ENCODE measurements around the gene TTC5. TPM values are rescaled to one million over a fixed set of nuclear protein-coding genes. Genes with fewer than 3 reads are reported as not detected.

The TTC5 gene
- total and polyA plus RNA-seq, 2 donors (not counting 1 experiment from before 2014, with no cell fraction given): 22.0 to 22.4 TPM

DNA sequence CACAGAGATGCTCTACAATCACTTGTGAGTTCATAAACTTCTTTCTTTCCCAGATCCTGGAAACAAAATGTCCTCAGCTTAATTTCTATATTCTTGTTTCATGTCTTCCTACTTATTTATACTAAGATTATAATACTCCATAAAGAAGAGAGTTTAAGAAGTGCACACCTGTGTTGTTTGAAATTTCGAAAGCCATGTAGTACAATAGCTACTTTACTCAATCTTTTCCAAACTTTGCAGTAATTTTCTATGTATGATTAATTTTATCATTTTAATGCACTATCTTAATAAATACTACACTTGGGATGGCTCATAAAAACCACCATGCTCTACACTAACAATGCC lies 300 bp upstream of the TTC5 start:
- H3K27ac ChIP-seq (ENCODE audit: insufficient read depth, low read length): no peak overlapping the region
- no peak overlapping the region for H2AFZ ChIP-seq (ENCODE audit: low read length)

DNA sequence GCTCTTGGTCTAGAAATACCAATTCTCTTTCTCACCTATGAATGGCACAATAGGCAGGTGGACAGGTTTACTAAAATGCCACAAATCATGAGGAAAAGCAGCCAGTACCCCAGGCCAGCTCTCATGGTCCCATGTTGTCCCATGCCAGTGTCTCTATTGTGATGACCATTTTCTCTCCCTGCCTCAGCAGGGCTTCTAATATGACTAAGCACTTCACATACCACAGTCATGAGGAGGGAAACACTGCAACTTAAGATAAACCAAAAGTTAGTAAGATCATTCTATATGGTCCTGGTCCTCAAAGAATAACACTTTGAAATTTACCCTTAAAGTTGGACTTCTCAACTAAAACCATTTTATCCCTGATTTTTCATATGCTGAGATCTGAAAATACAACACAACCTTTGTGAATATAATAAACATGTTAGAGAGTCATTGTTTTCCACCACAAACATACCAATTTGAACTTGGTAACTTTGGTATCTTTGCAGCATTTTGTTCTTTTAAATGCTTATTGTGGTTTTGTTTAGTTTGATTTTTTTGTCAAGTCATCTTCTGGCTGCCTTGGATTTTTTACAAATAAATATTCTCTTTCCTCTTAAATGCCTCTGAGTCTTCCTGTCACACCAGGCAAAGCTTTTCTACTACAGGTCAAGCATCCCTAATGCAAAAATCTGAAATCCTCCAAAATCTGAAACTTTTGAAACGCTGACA lies 3.6 kb downstream of the TTC5 start:
- DNase-seq (ENCODE audit: low read depth in 2 of 2): peak in 1 of 2 donors; percentile 63
- no peak overlapping the region for H3K4me3 ChIP-seq (replicated peaks in 1 of 4; ENCODE audit: control extremely low read depth in 1 of 4, insufficient read depth in 1 of 4, low read depth in 3 of 4, low read length in 4 of 4)
- no peak for TF ChIP-seq EZH2 (IDR thresholded peaks at IDR 0.05; ENCODE audit: low read length, missing control alignments)
- TF ChIP-seq, protein P1, sequence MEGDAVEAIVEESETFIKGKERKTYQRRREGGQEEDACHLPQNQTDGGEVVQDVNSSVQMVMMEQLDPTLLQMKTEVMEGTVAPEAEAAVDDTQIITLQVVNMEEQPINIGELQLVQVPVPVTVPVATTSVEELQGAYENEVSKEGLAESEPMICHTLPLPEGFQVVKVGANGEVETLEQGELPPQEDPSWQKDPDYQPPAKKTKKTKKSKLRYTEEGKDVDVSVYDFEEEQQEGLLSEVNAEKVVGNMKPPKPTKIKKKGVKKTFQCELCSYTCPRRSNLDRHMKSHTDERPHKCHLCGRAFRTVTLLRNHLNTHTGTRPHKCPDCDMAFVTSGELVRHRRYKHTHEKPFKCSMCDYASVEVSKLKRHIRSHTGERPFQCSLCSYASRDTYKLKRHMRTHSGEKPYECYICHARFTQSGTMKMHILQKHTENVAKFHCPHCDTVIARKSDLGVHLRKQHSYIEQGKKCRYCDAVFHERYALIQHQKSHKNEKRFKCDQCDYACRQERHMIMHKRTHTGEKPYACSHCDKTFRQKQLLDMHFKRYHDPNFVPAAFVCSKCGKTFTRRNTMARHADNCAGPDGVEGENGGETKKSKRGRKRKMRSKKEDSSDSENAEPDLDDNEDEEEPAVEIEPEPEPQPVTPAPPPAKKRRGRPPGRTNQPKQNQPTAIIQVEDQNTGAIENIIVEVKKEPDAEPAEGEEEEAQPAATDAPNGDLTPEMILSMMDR (conservative IDR thresholded peaks at IDR 0.05 in 1 of 2, IDR thresholded peaks at IDR 0.05 in 1 of 2; ENCODE audit: low read depth in 1 of 2, low read length in 2 of 2): no peak
- no peaks in the 10 kb centered on the region for H4K20me1 ChIP-seq (ENCODE audit: control insufficient read depth, extremely low read depth, insufficient read depth, low read length)
- H3K27me3 ChIP-seq (ENCODE audit: control insufficient read depth, insufficient read depth, low read length): no peaks in the 10 kb centered on the region
- H3K9me3 ChIP-seq (ENCODE audit: control insufficient read depth, insufficient read depth, low read depth, low read length): no peaks in the 10 kb centered on the region
- peaks cover 9% of the 10 kb centered on the region for H3K79me2 ChIP-seq (ENCODE audit: control insufficient read depth, insufficient read depth, low read length)
- H2AFZ ChIP-seq (ENCODE audit: low read length): no peak overlapping the region
- H3K27ac ChIP-seq (ENCODE audit: insufficient read depth, low read length): no peak overlapping the region
- H3K4me2 ChIP-seq (ENCODE audit: extremely low read depth, insufficient read depth, low read length): no peak overlapping the region
- peaks cover 2% of the 10 kb centered on the region for H3K4me1 ChIP-seq (ENCODE audit: control insufficient read depth, extremely low read depth, insufficient read depth, low read length)
- no peak overlapping the region for H3K9ac ChIP-seq (ENCODE audit: insufficient read depth, low read length)
- H3K36me3 ChIP-seq (ENCODE audit: control insufficient read depth, insufficient read depth, low read length): peaks cover 4% of the 10 kb centered on the region

More for the DNA sequence above, 300 bp upstream of the TTC5 start:
- TF ChIP-seq, protein P1 (conservative IDR thresholded peaks at IDR 0.05 in 1 of 2, IDR thresholded peaks at IDR 0.05 in 1 of 2; ENCODE audit: low read depth in 1 of 2, low read length in 2 of 2): no peak
- TF ChIP-seq EZH2 (IDR thresholded peaks at IDR 0.05; ENCODE audit: low read length, missing control alignments): no peak
- H3K36me3 ChIP-seq (ENCODE audit: control insufficient read depth, insufficient read depth, low read length): no peaks in the 10 kb centered on the region
- no peak for DNase-seq (ENCODE audit: low read depth in 2 of 2)
- no peak overlapping the region for H3K9ac ChIP-seq (ENCODE audit: insufficient read depth, low read length)
- H3K27me3 ChIP-seq (ENCODE audit: control insufficient read depth, insufficient read depth, low read length): no peaks in the 10 kb centered on the region
- no peaks in the 10 kb centered on the region for H3K9me3 ChIP-seq (ENCODE audit: control insufficient read depth, insufficient read depth, low read depth, low read length)
- H3K4me3 ChIP-seq (replicated peaks in 1 of 4; ENCODE audit: control extremely low read depth in 1 of 4, insufficient read depth in 1 of 4, low read depth in 3 of 4, low read length in 4 of 4): peak overlapping the region in 2 of 4 experiments; percentile 72 to 87
- H4K20me1 ChIP-seq (ENCODE audit: control insufficient read depth, extremely low read depth, insufficient read depth, low read length): no peaks in the 10 kb centered on the region
- H3K4me2 ChIP-seq (ENCODE audit: extremely low read depth, insufficient read depth, low read length): no peak overlapping the region
- peaks cover 2% of the 10 kb centered on the region for H3K4me1 ChIP-seq (ENCODE audit: control insufficient read depth, extremely low read depth, insufficient read depth, low read length)
- peaks cover 9% of the 10 kb centered on the region for H3K79me2 ChIP-seq (ENCODE audit: control insufficient read depth, insufficient read depth, low read length)

DNA sequence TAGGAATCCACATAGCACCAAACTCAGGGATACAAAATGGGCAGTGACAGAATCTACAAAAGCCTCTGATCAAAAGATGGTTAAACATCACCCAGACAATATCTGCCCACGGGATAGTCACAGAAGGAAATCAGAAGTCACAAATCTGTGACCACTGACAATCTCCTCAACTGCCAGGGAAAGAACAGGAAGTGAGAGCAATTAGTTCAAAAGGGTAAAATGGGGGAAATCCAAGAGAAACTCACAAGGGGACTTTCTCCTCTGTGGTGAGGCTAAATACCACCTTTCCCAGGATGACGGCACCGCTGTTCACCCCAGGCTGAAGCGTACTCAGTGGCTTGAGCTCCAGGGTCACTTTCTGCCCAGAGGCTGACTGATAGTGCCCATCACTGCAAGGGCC lies 10.7 kb downstream of the TTC5 start:
- H3K27me3 ChIP-seq (ENCODE audit: control insufficient read depth, insufficient read depth, low read length): no peaks in the 10 kb centered on the region
- H3K79me2 ChIP-seq (ENCODE audit: control insufficient read depth, insufficient read depth, low read length): no peaks in the 10 kb centered on the region
- no peak for DNase-seq (ENCODE audit: low read depth in 2 of 2)
- no peaks in the 10 kb centered on the region for H3K4me1 ChIP-seq (ENCODE audit: control insufficient read depth, extremely low read depth, insufficient read depth, low read length)
- H3K9me3 ChIP-seq (ENCODE audit: control insufficient read depth, insufficient read depth, low read depth, low read length): no peaks in the 10 kb centered on the region
- TF ChIP-seq EZH2 (IDR thresholded peaks at IDR 0.05; ENCODE audit: low read length, missing control alignments): no peak
- TF ChIP-seq, protein P1 (conservative IDR thresholded peaks at IDR 0.05 in 1 of 2, IDR thresholded peaks at IDR 0.05 in 1 of 2; ENCODE audit: low read depth in 1 of 2, low read length in 2 of 2): no peak
- no peak overlapping the region for H3K4me2 ChIP-seq (ENCODE audit: extremely low read depth, insufficient read depth, low read length)
- H3K9ac ChIP-seq (ENCODE audit: insufficient read depth, low read length): no peak overlapping the region
- H3K4me3 ChIP-seq (replicated peaks in 1 of 4; ENCODE audit: control extremely low read depth in 1 of 4, insufficient read depth in 1 of 4, low read depth in 3 of 4, low read length in 4 of 4): no peak overlapping the region
- peaks cover 4% of the 10 kb centered on the region for H3K36me3 ChIP-seq (ENCODE audit: control insufficient read depth, insufficient read depth, low read length)
- H3K27ac ChIP-seq (ENCODE audit: insufficient read depth, low read length): no peak overlapping the region
- H4K20me1 ChIP-seq (ENCODE audit: control insufficient read depth, extremely low read depth, insufficient read depth, low read length): no peaks in the 10 kb centered on the region
- no peak overlapping the region for H2AFZ ChIP-seq (ENCODE audit: low read length)
